HCT116 (cell line): ENCODE data around the gene GGACT. TPM values are rescaled to one million over a fixed set of nuclear protein-coding genes. Genes with fewer than 3 reads are reported as not detected.

Source experiments
- ATAC-seq: fragments of 200-7000 bp; cut with Tn5 transposase; 2 replicates; pipeline ENCODE4 v1.9.1; 2020; ENCODE audit warnings: mild to moderate bottlenecking, moderate library complexity
- BruUV-seq: library from RNA; stranded (reverse); fragments of 400-500 nt; replicated peaks from 2 replicates; lab custom pipeline; 2021; lab: Mats Ljungman, UMichigan
- CTCF ChIA-PET: fragments of 300-600 bp; sonication (Branson Sonifier 250); formaldehyde crosslinking; loops from one replicate; lab custom pipeline; 2021; ENCODE audit warnings: antibody characterized with exemption; lab: Charles Lee
- POLR2A ChIA-PET: fragments of 300-600, 350-600 bp; sonication (Branson Sonifier 250); formaldehyde crosslinking; loops from one replicate; lab custom pipeline; 2021; ENCODE audit warnings: antibody characterized with exemption; lab: Charles Lee
- RAD21 ChIA-PET, 2 experiments: fragments of 300-600 bp; sonication (Branson Sonifier 250); formaldehyde crosslinking; loops; one replicate each; lab custom pipeline; 2023; ENCODE audit warnings: low total read pairs in 2 of 2; ENCODE audit not compliant: uncharacterized antibody in 2 of 2, unreplicated experiment in 2 of 2, low non-redundant PET in 1 of 2; lab: Charles Lee
- DNase-seq: peaks from one replicate; pipeline ENCODE4 v3.0.0-alpha.2; 2010; ENCODE audit warnings: low read depth, low spot score
- H2AFZ ChIP-seq: fragments of 200-600 bp; shearing (Covaris generic), sonication (generic); 2 replicates; pipeline ENCODE4 v1.6.1; 2017; ENCODE audit warnings: low read depth, mixed run types, mixed read lengths, antibody characterized with exemption, low read length; ENCODE audit not compliant: poor library complexity, severe bottlenecking
- H3K27ac ChIP-seq: 2 replicates; pipeline ENCODE4 v1.5.1; 2012; ENCODE audit warnings: low read depth, low read length
- H3K27me3 ChIP-seq: fragments of 200-600 bp; sonication (generic); 2 replicates; pipeline ENCODE4 v1.6.1; 2016; ENCODE audit warnings: mixed run types, low read length, mixed read lengths; ENCODE audit not compliant: insufficient read depth
- H3K36me3 ChIP-seq, 2 experiments: fragments of 200-500 bp in 1 of 2; fragments of 200-600 bp in 1 of 2; sonication (Bioruptor generic) in 1 of 2; sonication (generic) in 1 of 2; 2 replicates each; pipeline versions ENCODE4 v1.5.1 to v1.6.1; 2014 to 2016; ENCODE audit warnings: low read length in 2 of 2, inconsistent platforms in 1 of 2, mixed read lengths in 1 of 2, mixed run types in 1 of 2; ENCODE audit not compliant: insufficient read depth in 2 of 2, control insufficient read depth in 1 of 2
- H3K4me1 ChIP-seq, 2 experiments: fragments of 200-600 bp in 1 of 2; sonication (generic) in 1 of 2; 2 replicates each; pipeline versions ENCODE4 v1.5.1 to v1.6.1; 2012 to 2017; ENCODE audit warnings: low read length in 2 of 2, inconsistent platforms in 1 of 2, mild to moderate bottlenecking in 1 of 2, mixed read lengths in 1 of 2, mixed run types in 1 of 2, moderate library complexity in 1 of 2; ENCODE audit not compliant: insufficient read depth in 2 of 2, control insufficient read depth in 1 of 2
- H3K4me2 ChIP-seq: fragments of 200-600 bp; sonication (generic); 2 replicates; pipeline ENCODE4 v1.6.1; 2017; ENCODE audit warnings: mixed run types, low read length, mixed read lengths
- H3K4me3 ChIP-seq, 2 experiments: fragments of 200-600 bp in 1 of 2; sonication (generic) in 1 of 2; replicated peaks in 1 of 2; 2 replicates each; pipeline ENCODE4 v1.5.1; 2011 to 2016; ENCODE audit warnings: low read length in 2 of 2, control low read depth in 1 of 2, low read depth in 1 of 2, mild to moderate bottlenecking in 1 of 2, mixed read lengths in 1 of 2, mixed run types in 1 of 2
- H3K79me2 ChIP-seq: fragments of 200-600 bp; sonication (generic); 2 replicates; pipeline ENCODE4 v1.6.1; 2017; ENCODE audit warnings: mild to moderate bottlenecking, mixed run types, low read length, moderate library complexity, mixed read lengths; ENCODE audit not compliant: insufficient read depth
- H3K9ac ChIP-seq: fragments of 200-600 bp; sonication (generic); 2 replicates; pipeline ENCODE4 v1.6.1; 2016; ENCODE audit warnings: low read length, mixed read lengths
- H3K9me2 ChIP-seq: fragments of 200-600 bp; sonication (generic), shearing (Covaris generic); 2 replicates; pipeline ENCODE4 v1.6.1; 2017; ENCODE audit warnings: mixed run types, mild to moderate bottlenecking, moderate library complexity; ENCODE audit not compliant: insufficient read depth
- H3K9me3 ChIP-seq, 2 experiments: fragments of 200-500 bp in 1 of 2; fragments of 200-600 bp in 1 of 2; sonication (Bioruptor generic) in 1 of 2; sonication (generic) in 1 of 2; 2 replicates each; pipeline ENCODE4 v1.6.1; 2014 to 2017; ENCODE audit warnings: low read length in 2 of 2, mixed read lengths in 2 of 2, inconsistent platforms in 1 of 2, low read depth in 1 of 2, mild to moderate bottlenecking in 1 of 2, mixed run types in 1 of 2, moderate library complexity in 1 of 2; ENCODE audit not compliant: control insufficient read depth in 1 of 2, insufficient read depth in 1 of 2
- H4K20me1 ChIP-seq: fragments of 200-600 bp; sonication (generic), shearing (Covaris generic); 2 replicates; pipeline ENCODE4 v1.6.1; 2017; ENCODE audit warnings: mixed run types, mild to moderate bottlenecking, moderate library complexity; ENCODE audit not compliant: insufficient read depth
- CBX3 ChIP-seq: IDR thresholded peaks from 2 replicates; pipeline ENCODE4 v1.6.1; 2012; ENCODE audit warnings: low read depth
- CEBPB ChIP-seq: IDR thresholded peaks from 2 replicates; pipeline ENCODE4 v1.6.1; 2012; ENCODE audit warnings: low read depth
- CTCF ChIP-seq, 3 experiments: fragments of 200-600 bp in 1 of 3; sonication (generic) in 1 of 3; IDR thresholded peaks in 2 of 3; conservative IDR thresholded peaks in 1 of 3; 2 replicates each; pipeline ENCODE4 v1.5.1; 2012 to 2017; ENCODE audit warnings: low read depth in 2 of 3, low read length in 2 of 3, antibody characterized with exemption in 1 of 3, borderline replicate concordance in 1 of 3, control low read depth in 1 of 3, mild to moderate bottlenecking in 1 of 3, mixed read lengths in 1 of 3, mixed run types in 1 of 3, moderate library complexity in 1 of 3; ENCODE audit not compliant: insufficient read depth in 1 of 3
- EGR1 ChIP-seq: IDR thresholded peaks from 2 replicates; pipeline ENCODE4 v1.6.1; 2012; ENCODE audit warnings: low read depth
- EZH2 ChIP-seq: fragments of 200-600 bp; sonication (generic); IDR thresholded peaks from 2 replicates; pipeline ENCODE4 v1.6.1; 2017; ENCODE audit warnings: antibody characterized with exemption, mixed run types
- FOSL1 ChIP-seq: IDR thresholded peaks from 2 replicates; pipeline ENCODE4 v1.6.1; 2012; ENCODE audit warnings: low read depth
- JUND ChIP-seq: IDR thresholded peaks from 2 replicates; pipeline ENCODE4 v1.6.1; 2012
- MAX ChIP-seq: IDR thresholded peaks from 2 replicates; pipeline ENCODE4 v1.6.1; 2012
- POLR2A ChIP-seq: IDR thresholded peaks from 2 replicates; pipeline ENCODE4 v1.7.0; 2011; ENCODE audit warnings: borderline replicate concordance; ENCODE audit not compliant: insufficient read depth, insufficient read length; ENCODE audit errors: extremely low read depth
- POLR2AphosphoS5 ChIP-seq: IDR thresholded peaks from 2 replicates; pipeline ENCODE4 v1.6.1; 2011; ENCODE audit warnings: mild to moderate bottlenecking, low read depth, low read length, moderate library complexity
- REST ChIP-seq: IDR thresholded peaks from 2 replicates; pipeline ENCODE4 v1.6.1; 2012; ENCODE audit warnings: low read depth
- TCF7L2 ChIP-seq: IDR thresholded peaks from 2 replicates; pipeline ENCODE4 v1.7.0; 2011; ENCODE audit warnings: borderline replicate concordance, inconsistent platforms; ENCODE audit not compliant: insufficient read depth, insufficient read length; ENCODE audit errors: extremely low read depth
- YY1 ChIP-seq: IDR thresholded peaks from 2 replicates; pipeline ENCODE4 v1.6.1; 2011; ENCODE audit warnings: low read length, low read depth, moderate library complexity, mild to moderate bottlenecking; ENCODE audit not compliant: insufficient replicate concordance; ENCODE audit errors: extremely low read depth
- ZFX ChIP-seq: fragments of 450-650 bp; IDR thresholded peaks from 2 replicates; pipeline ENCODE4 v1.6.1; 2017
- ZNF274 ChIP-seq: fragments of 200-500 bp; sonication (Bioruptor generic); IDR thresholded peaks from 2 replicates; pipeline ENCODE4 v1.6.1; 2014; ENCODE audit warnings: mild to moderate bottlenecking, low read depth, low read length, inconsistent platforms
- intact Hi-C: fragments of 100-400 bp; cut with micrococcal nuclease; formaldehyde crosslinking; loops from 2 replicates; pipeline ENCODE4 v1.10.0; 2022
- total RNA-seq: library from RNA; stranded (reverse); gene quantifications from one replicate; pipeline ENCODE4 v1.2.1, GENCODE V29; 2021; ENCODE audit not compliant: unreplicated experiment

GGACT gene
- total RNA-seq, 1 experiment from 2014 or later: 5.0 TPM

GRCh38 chr13:100506154-100506553, 82.4 kb downstream of the GGACT start:
- Histone ChIP-seq H2AFZ (no peak overlapping the region), H3K9ac (no peak overlapping the region), H3K9me3 (no peaks in the 10 kb centered on the region), H3K4me3 (no peak overlapping the region), H3K27ac (no peak overlapping the region), H3K79me2 (no peaks in the 10 kb centered on the region), H3K36me3 (no peaks in the 10 kb centered on the region), H3K27me3 (no peaks in the 10 kb centered on the region), H3K9me2 (no peaks in the 10 kb centered on the region), H4K20me1 (no peaks in the 10 kb centered on the region), H3K4me1 (peaks cover 0 to 7% of the 10 kb centered on the region in 2 experiments; a peak in 1 of 4 replicates), H3K4me2 (no peak overlapping the region)
- intact Hi-C loops: no loop called here
- CTCF ChIA-PET: no interaction called here
- ATAC-seq: no peak
- TF ChIP-seq YY1: no peak
- no peak for TF ChIP-seq EZH2
- no peak for TF ChIP-seq CBX3
- TF ChIP-seq ZNF274: no peak
- no peak for TF ChIP-seq POLR2A
- TF ChIP-seq JUND: no peak
- TF ChIP-seq FOSL1: no peak
- no peak for TF ChIP-seq POLR2AphosphoS5
- DNase-seq: no peak
- BruUV-seq: no TSS peak
- POLR2A ChIA-PET: no interaction called here
- RAD21 ChIA-PET: no interaction called here

- no peak overlapping the region for H2AFZ ChIP-seq
- CTCF ChIA-PET: interaction anchor here (1.2 kb wide), 1 partner anchor 11 kb away, joined by 3 read pairs; no protein-coding TSS in a partner anchor
- RAD21 ChIA-PET: no interaction called here
- H3K36me3 ChIP-seq: no peaks in the 10 kb centered on the region
- no peaks in the 10 kb centered on the region for H3K27me3 ChIP-seq
- DNase-seq: no peak
- no peak overlapping the region for H3K4me2 ChIP-seq
- no peak overlapping the region for H3K27ac ChIP-seq
- ATAC-seq: no peak
- no peaks in the 10 kb centered on the region for H3K79me2 ChIP-seq
- H4K20me1 ChIP-seq: no peaks in the 10 kb centered on the region
- no peaks in the 10 kb centered on the region for H3K9me3 ChIP-seq
- peaks cover 0 to 10% of the 10 kb centered on the region in 2 experiments; a peak in 1 of 4 replicates for H3K4me1 ChIP-seq
- intact Hi-C loops: no loop called here
- POLR2A ChIA-PET: no interaction called here
- no peak overlapping the region for H3K4me3 ChIP-seq
- no TSS peak for BruUV-seq
- H3K9ac ChIP-seq: no peak overlapping the region
- H3K9me2 ChIP-seq: no peaks in the 10 kb centered on the region
- TF ChIP-seq JUND (no peak), TCF7L2 (no peak), CBX3 (no peak), ZFX (no peak), EGR1 (no peak), MAX (no peak), FOSL1 (no peak), CEBPB (no peak), POLR2A (no peak), CTCF (IDR thresholded peaks at IDR 0.05 in 2 of 3, conservative IDR thresholded peaks at IDR 0.05 in 1 of 3; ENCODE audit: borderline replicate concordance in 1 of 3, insufficient read depth in 1 of 3, low read depth in 2 of 3, low read length in 2 of 3) (no peak), REST (no peak)
These were observed 85.0 kb downstream of the GGACT start for GRCh38 chr13:100503622-100504021.
